Measurements from ENCODE around the gene LRP3. TPM values are rescaled to one million over a fixed set of nuclear protein-coding genes. Genes with fewer than 3 reads are reported as not detected.
A peak's percentile ranks its signal among the peaks of the same experiment; 100 is the strongest.

Gene LRP3
- total and polyA plus RNA-seq, 2 of the 13 experiments (the other 11 are each of a cell fraction or from before 2014, with no cell fraction given) = 17.6 to 51.6 TPM

GRCh38 chr19:33241530-33242101, 47.5 kb downstream of the LRP3 start (continued):
- TF ChIP-seq ZBTB46 (CRISPR knock-in tag; IDR thresholded peaks at IDR 0.05; ENCODE audit: borderline replicate concordance) (peak; percentile 39; the same call in 1 of the 2 replicates), REST (IDR thresholded peaks at IDR 0.05; ENCODE audit: borderline replicate concordance in 1 of 2, low read depth in 1 of 2, low read length in 2 of 2) (no peak), HNF1A (IDR thresholded peaks at IDR 0.05; ENCODE audit: low read depth) (no peak), HNF1A (CRISPR knock-in tag; IDR thresholded peaks at IDR 0.05; ENCODE audit: borderline replicate concordance) (no peak; the same call in 1 of the 2 replicates), ZNF674 (CRISPR knock-in tag; IDR thresholded peaks at IDR 0.05; ENCODE audit: low read depth) (no peak), ELF4 (CRISPR knock-in tag; IDR thresholded peaks at IDR 0.05; ENCODE audit: borderline replicate concordance) (no peak), SKIL (CRISPR knock-in tag; IDR thresholded peaks at IDR 0.05; ENCODE audit: borderline replicate concordance) (no peak), ATF6 (CRISPR knock-in tag; conservative IDR thresholded peaks at IDR 0.05) (no peak), CREBL2 (CRISPR knock-in tag; IDR thresholded peaks at IDR 0.05; ENCODE audit: borderline replicate concordance) (no peak), XRCC5 (optimal IDR thresholded peaks at IDR 0.05; ENCODE audit: low read length) (no peak), ONECUT2 (CRISPR knock-in tag; IDR thresholded peaks at IDR 0.05) (no peak)
